Measurements from ENCODE around the gene DEPP1. TPM values are rescaled to one million over a fixed set of nuclear protein-coding genes. Genes with fewer than 3 reads are reported as not detected.

The DEPP1 gene
- total RNA-seq, 2 donors from 2014 or later, result 11.1 to 20.2 TPM

- Histone ChIP-seq H3K27ac (peak overlapping the region; percentile 24), H3K4me1 (no peaks in the 10 kb centered on the region), H3K9me3 (no peaks in the 10 kb centered on the region), H3K36me3 (no peaks in the 10 kb centered on the region), H3K9ac (ENCODE audit: low read depth in 2 of 2, low read length in 2 of 2) (no peak overlapping the region), H3K4me3 (no peak overlapping the region), H3K27me3 (no peaks in the 10 kb centered on the region)
- intact Hi-C loops (cut with DNase I), result no loop called here
- TF ChIP-seq CTCF (IDR thresholded peaks at IDR 0.05), result peak; percentile 11
- DNase-seq, result peak; percentile 16
These were observed 11.6 kb downstream of the DEPP1 start for GRCh38 chr10:44966816-44967509.

GRCh38 chr10:44966129-44966815 is 12.3 kb downstream of the DEPP1 start:
- Histone ChIP-seq H3K27ac (peak overlapping the region; percentile 24), H3K36me3 (no peaks in the 10 kb centered on the region), H3K4me3 (no peak overlapping the region), H3K4me1 (no peaks in the 10 kb centered on the region), H3K27me3 (no peaks in the 10 kb centered on the region), H3K9ac (ENCODE audit: low read depth in 2 of 2, low read length in 2 of 2) (no peak overlapping the region), H3K9me3 (no peaks in the 10 kb centered on the region)
- no peak for TF ChIP-seq CTCF (IDR thresholded peaks at IDR 0.05)
- peak; percentile 15 for DNase-seq
- intact Hi-C loops (cut with DNase I), result no loop called here

- H3K4me1 ChIP-seq, result peaks cover 1% of the 10 kb centered on the region
- DNase-seq, result peak; percentile 17
- intact Hi-C loops (cut with DNase I), result no loop called here
These were observed 12.9 kb downstream of the DEPP1 start for GRCh38 chr10:44965651-44966097.

GRCh38 chr10:44965104-44965503 is 13.5 kb downstream of the DEPP1 start:
- no peaks in the 10 kb centered on the region for H3K9me3 ChIP-seq
- TF ChIP-seq CTCF (IDR thresholded peaks at IDR 0.05), result no peak
- no peaks in the 10 kb centered on the region for H3K27me3 ChIP-seq
- H3K9ac ChIP-seq (ENCODE audit: low read depth in 2 of 2, low read length in 2 of 2), result peak overlapping the region in 1 of 2 donors; percentile 1
- intact Hi-C loops (cut with DNase I), result no loop called here
- no peak for DNase-seq
- H3K4me3 ChIP-seq, result no peak overlapping the region
- no peaks in the 10 kb centered on the region for H3K36me3 ChIP-seq
- H3K27ac ChIP-seq, result peak overlapping the region; percentile 24
- H3K4me1 ChIP-seq, result peaks cover 4% of the 10 kb centered on the region

More at GRCh38 chr10:44965651-44966097, 12.9 kb downstream of the DEPP1 start:
- Histone ChIP-seq H3K27me3 (no peaks in the 10 kb centered on the region), H3K4me3 (no peak overlapping the region), H3K9me3 (no peaks in the 10 kb centered on the region), H3K27ac (peak overlapping the region; percentile 24), H3K36me3 (no peaks in the 10 kb centered on the region), H3K9ac (ENCODE audit: low read depth in 2 of 2, low read length in 2 of 2) (no peak overlapping the region)
- TF ChIP-seq CTCF (IDR thresholded peaks at IDR 0.05), result no peak

- H3K27me3 ChIP-seq, result no peaks in the 10 kb centered on the region
- H3K4me3 ChIP-seq, result no peak overlapping the region
- intact Hi-C loops (cut with DNase I), result no loop called here
- H3K9me3 ChIP-seq, result no peaks in the 10 kb centered on the region
- H3K4me1 ChIP-seq, result peaks cover 4% of the 10 kb centered on the region
- H3K9ac ChIP-seq (ENCODE audit: low read depth in 2 of 2, low read length in 2 of 2), result peak overlapping the region; percentile 48 to 70
- H3K27ac ChIP-seq, result peak overlapping the region; percentile 3
- no peaks in the 10 kb centered on the region for H3K36me3 ChIP-seq
- DNase-seq, result peak; percentile 59
- TF ChIP-seq CTCF (IDR thresholded peaks at IDR 0.05), result no peak
These were observed 14.6 kb downstream of the DEPP1 start for GRCh38 chr10:44963772-44964633.
